ENCODE measurements around the gene ZNF580. TPM values are rescaled to one million over a fixed set of nuclear protein-coding genes. Genes with fewer than 3 reads are reported as not detected.

The ZNF580 gene
- total and polyA plus RNA-seq, 3 donors from 2014 or later = 21.7 to 38.0 (median 37.6) TPM

- Histone ChIP-seq H3K4me3 (peak overlapping the region in 1 of 2 donors; percentile 45), H3K27me3 (no peaks in the 10 kb centered on the region), H3K4me1 (peaks cover 20% of the 10 kb centered on the region), H3K9me3 (no peaks in the 10 kb centered on the region), H3K36me3 (ENCODE audit: low read depth, missing control alignments) (no peaks in the 10 kb centered on the region), H3K27ac (no peak overlapping the region)
- no peak for DNase-seq
- intact Hi-C loops (cut with DNase I; ENCODE audit: low total_unique reads) = no loop called here
- no peak for TF ChIP-seq CTCF (IDR thresholded peaks at IDR 0.05)
- TF ChIP-seq POLR2A (IDR thresholded peaks at IDR 0.05) = no peak
- WGBS, 2 donors = 62 to 81% methylated on average over 13 to 55 of the region's 55 CpGs
Measured at GRCh38 chr19:55621673-55622231, 19.1 kb upstream of the ZNF580 start.

- intact Hi-C loops (cut with DNase I; ENCODE audit: low total_unique reads) = no loop called here
- DNase-seq = peak; percentile 40
- no peaks in the 10 kb centered on the region for H3K27me3 ChIP-seq
- WGBS, 2 donors = 9 to 63% methylated on average over 5 to 39 of the region's 40 CpGs
- TF ChIP-seq POLR2A (IDR thresholded peaks at IDR 0.05) (no peak), CTCF (IDR thresholded peaks at IDR 0.05) (no peak)
- peaks cover 20% of the 10 kb centered on the region for H3K4me1 ChIP-seq
- H3K36me3 ChIP-seq (ENCODE audit: low read depth, missing control alignments) = no peaks in the 10 kb centered on the region
- H3K9me3 ChIP-seq = no peaks in the 10 kb centered on the region
- peak overlapping the region in 1 of 2 donors; percentile 45 for H3K4me3 ChIP-seq
- peak overlapping the region in 1 of 2 donors; percentile 29 for H3K27ac ChIP-seq
Measured at GRCh38 chr19:55622242-55622969, 18.4 kb upstream of the ZNF580 start.

GRCh38 chr19:55623130-55623529 lies 17.7 kb upstream of the ZNF580 start:
- intact Hi-C loops (cut with DNase I; ENCODE audit: low total_unique reads) = no loop called here
- DNase-seq = no peak
- WGBS, 2 donors = 74 to 83% methylated on average over 7 of the region's 7 CpGs

GRCh38 chr19:55623561-55623960 lies 17.2 kb upstream of the ZNF580 start:
- intact Hi-C loops (cut with DNase I; ENCODE audit: low total_unique reads) = no loop called here
- no peaks in the 10 kb centered on the region for H3K27me3 ChIP-seq
- H3K4me1 ChIP-seq = peaks cover 20% of the 10 kb centered on the region
- WGBS, 2 donors = 48 to 63% methylated on average over 7 of the region's 7 CpGs
- TF ChIP-seq CTCF (IDR thresholded peaks at IDR 0.05) = no peak
- TF ChIP-seq POLR2A (IDR thresholded peaks at IDR 0.05) = no peak
- no peaks in the 10 kb centered on the region for H3K9me3 ChIP-seq
- peak overlapping the region in 1 of 2 donors; percentile 73 for H3K4me3 ChIP-seq
- DNase-seq = no peak
- peak overlapping the region; percentile 99 for H3K27ac ChIP-seq
- no peaks in the 10 kb centered on the region for H3K36me3 ChIP-seq (ENCODE audit: low read depth, missing control alignments)

More at GRCh38 chr19:55623130-55623529, 17.7 kb upstream of the ZNF580 start:
- Histone ChIP-seq H3K36me3 (ENCODE audit: low read depth, missing control alignments) (no peaks in the 10 kb centered on the region), H3K4me1 (peaks cover 20% of the 10 kb centered on the region), H3K9me3 (no peaks in the 10 kb centered on the region), H3K4me3 (no peak overlapping the region), H3K27ac (no peak overlapping the region), H3K27me3 (no peaks in the 10 kb centered on the region)
- no peak for TF ChIP-seq CTCF (IDR thresholded peaks at IDR 0.05)
- no peak for TF ChIP-seq POLR2A (IDR thresholded peaks at IDR 0.05)
